Measurements from ENCODE around the gene NOX4. TPM values are rescaled to one million over a fixed set of nuclear protein-coding genes. Genes with fewer than 3 reads are reported as not detected.
A peak's percentile ranks its signal among the peaks of the same experiment; 100 is the strongest.
"Not testable (repeated sequence)": the region's sequence is repeated elsewhere in the genome, so short reads cannot be mapped to it uniquely, and the experiment has no call there.

The NOX4 gene
- total RNA-seq, 2 experiments from 2014 or later: not detected

GRCh38 chr11:89382986-89383385 lies 108.2 kb downstream of the NOX4 start:
- CTCF ChIA-PET; intact Hi-C loops (cut with micrococcal nuclease); H3K4me1 Mint-ChIP-seq (ENCODE audit: low read depth); H3K4me3 Mint-ChIP-seq; POLR2A ChIA-PET; DNase-seq; ATAC-seq; H3K27ac Mint-ChIP-seq; H3K36me3 Mint-ChIP-seq (ENCODE audit: low read depth); H3K27me3 Mint-ChIP-seq; H3K9me3 Mint-ChIP-seq: not testable (repeated sequence)

- peak; percentile 20 for ATAC-seq
- CTCF ChIA-PET: no interaction called here
- H3K27ac Mint-ChIP-seq: no peak overlapping the region
Observed at GRCh38 chr11:89381094-89381493, 110.1 kb downstream of the NOX4 start.

GRCh38 chr11:89379976-89380771 lies 111.0 kb downstream of the NOX4 start:
- H3K27ac Mint-ChIP-seq; H3K27me3 Mint-ChIP-seq; ATAC-seq; H3K4me1 Mint-ChIP-seq (ENCODE audit: low read depth); intact Hi-C loops (cut with micrococcal nuclease); POLR2A ChIA-PET; H3K9me3 Mint-ChIP-seq; CTCF ChIA-PET; H3K4me3 Mint-ChIP-seq; DNase-seq; H3K36me3 Mint-ChIP-seq (ENCODE audit: low read depth): not testable (repeated sequence)

More at GRCh38 chr11:89381094-89381493, 110.1 kb downstream of the NOX4 start:
- POLR2A ChIA-PET: no interaction called here
- H3K4me1 Mint-ChIP-seq (ENCODE audit: low read depth): no peaks in the 10 kb centered on the region
- H3K36me3 Mint-ChIP-seq (ENCODE audit: low read depth): no peaks in the 10 kb centered on the region
- H3K4me3 Mint-ChIP-seq: no peak overlapping the region
- DNase-seq: peak; percentile 1
- no peaks in the 10 kb centered on the region for H3K27me3 Mint-ChIP-seq
- no peak for TF ChIP-seq CTCF (IDR thresholded peaks at IDR 0.05)
- no peaks in the 10 kb centered on the region for H3K9me3 Mint-ChIP-seq
- intact Hi-C loops (cut with micrococcal nuclease): no loop called here

GRCh38 chr11:89378986-89379385 lies 112.2 kb downstream of the NOX4 start:
- ATAC-seq; H3K4me3 Mint-ChIP-seq; H3K27me3 Mint-ChIP-seq; H3K36me3 Mint-ChIP-seq (ENCODE audit: low read depth); H3K9me3 Mint-ChIP-seq; CTCF ChIA-PET; POLR2A ChIA-PET; H3K4me1 Mint-ChIP-seq (ENCODE audit: low read depth); DNase-seq; H3K27ac Mint-ChIP-seq; intact Hi-C loops (cut with micrococcal nuclease): not testable (repeated sequence)

- DNase-seq; ATAC-seq; H3K9me3 Mint-ChIP-seq; CTCF ChIA-PET; H3K27ac Mint-ChIP-seq; intact Hi-C loops (cut with micrococcal nuclease); H3K36me3 Mint-ChIP-seq (ENCODE audit: low read depth); H3K4me3 Mint-ChIP-seq; H3K4me1 Mint-ChIP-seq (ENCODE audit: low read depth); POLR2A ChIA-PET; H3K27me3 Mint-ChIP-seq: not testable (repeated sequence)
Observed at GRCh38 chr11:89369356-89369755, 121.8 kb downstream of the NOX4 start.

- H3K4me1 Mint-ChIP-seq (ENCODE audit: low read depth); CTCF ChIA-PET; ATAC-seq; H3K27ac Mint-ChIP-seq; POLR2A ChIA-PET; DNase-seq; H3K4me3 Mint-ChIP-seq; H3K36me3 Mint-ChIP-seq (ENCODE audit: low read depth); H3K27me3 Mint-ChIP-seq; H3K9me3 Mint-ChIP-seq; intact Hi-C loops (cut with micrococcal nuclease): not testable (repeated sequence)
Observed at GRCh38 chr11:89364856-89365255, 126.3 kb downstream of the NOX4 start.

- no peak overlapping the region for H3K4me3 Mint-ChIP-seq
- no peaks in the 10 kb centered on the region for H3K9me3 Mint-ChIP-seq
- no peak for TF ChIP-seq CTCF (IDR thresholded peaks at IDR 0.05)
- ChIA-PET POLR2A (no interaction called here), CTCF (no interaction called here)
- peaks cover 2% of the 10 kb centered on the region for H3K27me3 Mint-ChIP-seq
- ATAC-seq: no peak
- no peak for DNase-seq
- H3K36me3 Mint-ChIP-seq (ENCODE audit: low read depth): no peaks in the 10 kb centered on the region
- intact Hi-C loops (cut with micrococcal nuclease): no loop called here
- H3K4me1 Mint-ChIP-seq (ENCODE audit: low read depth): no peaks in the 10 kb centered on the region
- H3K27ac Mint-ChIP-seq: no peak overlapping the region
Observed at GRCh38 chr11:89361734-89362133, 129.4 kb downstream of the NOX4 start.

GRCh38 chr11:89359208-89359607 lies 132.0 kb downstream of the NOX4 start:
- intact Hi-C loops (cut with micrococcal nuclease); H3K36me3 Mint-ChIP-seq (ENCODE audit: low read depth); H3K27me3 Mint-ChIP-seq; ATAC-seq; H3K27ac Mint-ChIP-seq; CTCF ChIA-PET; POLR2A ChIA-PET; H3K9me3 Mint-ChIP-seq; H3K4me3 Mint-ChIP-seq; H3K4me1 Mint-ChIP-seq (ENCODE audit: low read depth); DNase-seq: not testable (repeated sequence)
